Neural progenitor cell (in vitro differentiated cells): ENCODE measurements around the gene F7. TPM values are rescaled to one million over a fixed set of nuclear protein-coding genes. Genes with fewer than 3 reads are reported as not detected.
A peak's percentile ranks its signal among the peaks of the same experiment; 100 is the strongest.

Experiments used
- DNase-seq: peaks from one replicate; pipeline ENCODE4 v3.0.0-alpha.2; 2016; ENCODE audit warnings: low spot score
- H2AFZ ChIP-seq: fragments of 200-600 bp; sonication (generic); replicated peaks from 2 replicates; pipeline ENCODE4 v1.6.1; 2016; ENCODE audit warnings: antibody characterized with exemption
- H3F3A ChIP-seq: fragments of 200-600 bp; sonication (generic); 2 replicates; pipeline ENCODE4 v1.6.1; 2016; ENCODE audit warnings: antibody characterized with exemption, low read depth
- H3K27ac ChIP-seq: fragments of 200-600 bp; sonication (generic); 2 replicates; pipeline ENCODE4 v1.5.1; 2016; ENCODE audit warnings: mild to moderate bottlenecking
- H3K27me3 ChIP-seq: fragments of 200-600 bp; sonication (generic); 2 replicates; pipeline ENCODE4 v1.6.1; 2016; ENCODE audit warnings: mild to moderate bottlenecking, moderate library complexity
- H3K36me3 ChIP-seq: fragments of 200-600 bp; sonication (generic); 2 replicates; pipeline ENCODE4 v1.5.1; 2016
- H3K4me1 ChIP-seq: fragments of 200-600 bp; sonication (generic); 2 replicates; pipeline ENCODE4 v1.6.1; 2016; ENCODE audit warnings: mixed run types
- H3K4me2 ChIP-seq: fragments of 200-600 bp; sonication (generic); 2 replicates; pipeline ENCODE4 v1.6.1; 2016
- H3K4me3 ChIP-seq: fragments of 200-600 bp; sonication (generic); 2 replicates; pipeline ENCODE4 v1.5.1; 2016
- H3K79me2 ChIP-seq: fragments of 200-600 bp; sonication (generic); 2 replicates; pipeline ENCODE4 v1.6.1; 2016; ENCODE audit warnings: low read depth
- H3K9ac ChIP-seq: fragments of 200-600 bp; sonication (generic); 2 replicates; pipeline ENCODE4 v1.6.1; 2016
- H3K9me3 ChIP-seq: fragments of 200-600 bp; sonication (generic); 2 replicates; pipeline ENCODE4 v1.5.1; 2016; ENCODE audit warnings: low read depth
- H4K20me1 ChIP-seq: fragments of 200-600 bp; sonication (generic); 2 replicates; pipeline ENCODE4 v1.6.1; 2016; ENCODE audit warnings: low read depth
- H3K27ac Mint-ChIP-seq: 3 replicates; pipeline ENCODE4 v1.8.0; 2021; ENCODE audit warnings: mixed read lengths
- H3K27me3 Mint-ChIP-seq: 2 replicates; pipeline ENCODE4 v1.8.0; 2022; ENCODE audit warnings: low read depth, mild to moderate bottlenecking, inconsistent platforms, moderate library complexity, mixed read lengths; ENCODE audit not compliant: insufficient read depth
- H3K36me3 Mint-ChIP-seq: 3 replicates; pipeline ENCODE4 v1.8.0; 2021; ENCODE audit warnings: mixed read lengths
- H3K4me1 Mint-ChIP-seq: 3 replicates; pipeline ENCODE4 v1.8.0; 2021; ENCODE audit warnings: mixed read lengths
- H3K4me3 Mint-ChIP-seq: 3 replicates; pipeline ENCODE4 v1.8.0; 2021; ENCODE audit warnings: mild to moderate bottlenecking, moderate library complexity, mixed read lengths
- H3K9me3 Mint-ChIP-seq: 3 replicates; pipeline ENCODE4 v1.8.0; 2020; ENCODE audit warnings: mixed read lengths
- EZH2 ChIP-seq: fragments of 200-600 bp; sonication (generic); IDR thresholded peaks from 2 replicates; pipeline ENCODE4 v1.6.1; 2017; ENCODE audit warnings: antibody characterized with exemption, mild to moderate bottlenecking, moderate library complexity
- EZH2phosphoT487 ChIP-seq: fragments of 200-600 bp; sonication (generic); IDR thresholded peaks from 2 replicates; pipeline ENCODE4 v1.6.1; 2017; ENCODE audit warnings: antibody characterized with exemption
- total RNA-seq: library from RNA; depleted of rRNA; stranded (reverse); fragments of >200 nt; gene quantifications from 2 replicates; pipeline ENCODE4 v1.2.3, GENCODE V29; 2015; ENCODE audit warnings: low replicate concordance
- TF ChIP-seq, protein P1 (sequence below): fragments of 200-600 bp; sonication (generic); IDR thresholded peaks from 2 replicates; pipeline ENCODE4 v1.5.1; 2017; ENCODE audit warnings: antibody characterized with exemption, mild to moderate bottlenecking

F7 gene
- total RNA-seq, 1 donor from 2014 or later = not detected

DNA sequence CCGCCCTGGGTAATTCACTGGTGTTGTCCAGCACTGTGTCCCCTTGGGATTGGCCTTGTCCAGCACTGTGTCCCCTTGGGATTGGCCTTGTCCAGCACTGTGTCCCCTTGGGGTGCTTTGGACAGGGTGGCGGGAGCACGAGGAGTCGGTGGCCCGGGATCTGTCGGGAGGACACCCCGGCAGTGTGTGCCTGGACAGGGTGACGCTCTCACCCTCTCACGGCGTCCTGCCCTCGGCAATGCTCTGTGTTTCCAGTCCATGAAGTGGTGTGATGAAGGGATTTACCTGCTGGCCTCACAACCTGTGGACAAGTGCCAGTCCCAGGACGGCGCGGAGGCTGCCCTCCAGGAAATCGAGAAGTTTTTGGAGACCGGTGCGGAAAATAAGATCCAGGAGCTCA is 29.9 kb upstream of the F7 start:
- no peaks in the 10 kb centered on the region for H3K9me3 ChIP-seq

DNA sequence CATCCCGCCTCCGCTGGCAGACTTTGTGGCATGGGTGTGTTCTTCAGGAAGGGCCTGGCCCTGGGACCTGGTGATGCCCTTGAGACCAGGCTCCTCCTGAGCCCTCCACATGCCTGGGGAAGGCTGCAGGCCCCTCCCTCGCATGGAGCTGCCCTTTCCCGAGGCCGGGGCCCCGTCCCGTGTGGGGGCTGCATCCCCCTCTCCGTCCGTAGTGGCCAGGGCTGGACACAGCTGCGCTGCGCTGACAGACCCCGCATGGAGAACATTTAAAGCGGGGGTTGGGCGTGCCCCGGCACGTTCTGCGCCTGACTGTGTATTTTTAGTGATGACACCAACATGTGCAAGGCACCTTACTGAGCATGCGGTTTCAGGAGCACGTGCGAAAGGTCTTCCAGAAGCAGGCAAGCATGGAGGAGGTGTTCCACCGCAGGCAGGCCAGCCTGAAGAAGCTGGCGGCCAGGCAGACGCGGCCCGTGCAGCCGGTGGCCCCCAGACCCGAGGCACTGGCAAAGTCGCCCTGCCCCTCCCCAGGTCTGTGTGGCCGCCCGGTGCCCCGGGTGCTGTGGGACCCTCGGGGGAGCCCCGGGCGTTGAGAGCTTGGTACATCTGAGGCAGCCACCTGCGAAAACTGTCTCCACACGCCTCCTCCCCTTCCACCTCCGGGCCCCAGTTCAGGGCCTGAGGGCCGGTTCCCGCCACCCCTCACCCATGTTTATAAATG is 28.8 kb upstream of the F7 start:
- TF ChIP-seq, protein P1, sequence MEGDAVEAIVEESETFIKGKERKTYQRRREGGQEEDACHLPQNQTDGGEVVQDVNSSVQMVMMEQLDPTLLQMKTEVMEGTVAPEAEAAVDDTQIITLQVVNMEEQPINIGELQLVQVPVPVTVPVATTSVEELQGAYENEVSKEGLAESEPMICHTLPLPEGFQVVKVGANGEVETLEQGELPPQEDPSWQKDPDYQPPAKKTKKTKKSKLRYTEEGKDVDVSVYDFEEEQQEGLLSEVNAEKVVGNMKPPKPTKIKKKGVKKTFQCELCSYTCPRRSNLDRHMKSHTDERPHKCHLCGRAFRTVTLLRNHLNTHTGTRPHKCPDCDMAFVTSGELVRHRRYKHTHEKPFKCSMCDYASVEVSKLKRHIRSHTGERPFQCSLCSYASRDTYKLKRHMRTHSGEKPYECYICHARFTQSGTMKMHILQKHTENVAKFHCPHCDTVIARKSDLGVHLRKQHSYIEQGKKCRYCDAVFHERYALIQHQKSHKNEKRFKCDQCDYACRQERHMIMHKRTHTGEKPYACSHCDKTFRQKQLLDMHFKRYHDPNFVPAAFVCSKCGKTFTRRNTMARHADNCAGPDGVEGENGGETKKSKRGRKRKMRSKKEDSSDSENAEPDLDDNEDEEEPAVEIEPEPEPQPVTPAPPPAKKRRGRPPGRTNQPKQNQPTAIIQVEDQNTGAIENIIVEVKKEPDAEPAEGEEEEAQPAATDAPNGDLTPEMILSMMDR = no peak
- no peak for TF ChIP-seq EZH2
- TF ChIP-seq EZH2phosphoT487 = no peak
- Histone ChIP-seq H3K4me2 (no peak overlapping the region), H3K4me3 (no peak overlapping the region), H3K27me3 (no peaks in the 10 kb centered on the region), H3K9me3 (no peaks in the 10 kb centered on the region), H3K4me1 (no peaks in the 10 kb centered on the region), H2AFZ (no peak overlapping the region), H3K36me3 (no peaks in the 10 kb centered on the region), H4K20me1 (no peaks in the 10 kb centered on the region), H3K27ac (no peak overlapping the region), H3F3A (no peaks in the 10 kb centered on the region), H3K9ac (no peak overlapping the region), H3K79me2 (no peaks in the 10 kb centered on the region)
- Mint-ChIP-seq H3K4me3 (no peak overlapping the region), H3K27me3 (peaks cover 2% of the 10 kb centered on the region), H3K27ac (no peak overlapping the region), H3K9me3 (no peaks in the 10 kb centered on the region), H3K4me1 (no peaks in the 10 kb centered on the region), H3K36me3 (peaks cover 29% of the 10 kb centered on the region)
- DNase-seq = no peak

More for the DNA sequence above, 29.9 kb upstream of the F7 start:
- Mint-ChIP-seq H3K36me3 (peaks cover 34% of the 10 kb centered on the region), H3K27ac (peak overlapping the region; percentile 66), H3K27me3 (peaks cover 2% of the 10 kb centered on the region), H3K9me3 (no peaks in the 10 kb centered on the region), H3K4me3 (no peak overlapping the region), H3K4me1 (peaks cover 5% of the 10 kb centered on the region)
- no peaks in the 10 kb centered on the region for H3K4me1 ChIP-seq
- no peaks in the 10 kb centered on the region for H4K20me1 ChIP-seq
- H3K27me3 ChIP-seq = no peaks in the 10 kb centered on the region
- no peaks in the 10 kb centered on the region for H3F3A ChIP-seq
- H3K79me2 ChIP-seq = no peaks in the 10 kb centered on the region
- DNase-seq = no peak
- no peak overlapping the region for H3K9ac ChIP-seq
- no peak overlapping the region for H3K4me2 ChIP-seq
- no peaks in the 10 kb centered on the region for H3K36me3 ChIP-seq
- H3K4me3 ChIP-seq = no peak overlapping the region
- no peak for TF ChIP-seq EZH2
- H2AFZ ChIP-seq = no peak overlapping the region
- no peak overlapping the region for H3K27ac ChIP-seq

DNA sequence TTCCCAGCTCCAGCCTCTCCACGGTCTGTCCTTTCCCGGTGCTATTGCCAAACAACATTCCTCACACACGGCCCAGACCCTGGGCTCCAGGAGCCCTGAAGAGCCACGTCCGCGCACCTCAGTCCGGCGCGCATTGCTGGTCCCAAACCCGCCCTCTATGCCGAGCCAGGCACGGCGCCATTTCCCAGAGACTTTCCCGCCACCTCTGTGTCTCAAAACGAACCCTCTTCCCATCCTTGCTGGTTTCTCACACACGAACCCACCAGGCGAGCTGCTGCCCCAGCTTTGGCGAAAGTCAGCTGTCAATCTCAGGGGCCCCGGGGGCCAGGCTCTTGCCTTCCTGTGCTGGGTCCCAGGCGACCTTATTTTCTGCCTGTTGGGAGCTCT is 28.0 kb upstream of the F7 start:
- Histone ChIP-seq H3K27ac (no peak overlapping the region), H3K79me2 (no peaks in the 10 kb centered on the region), H3K4me1 (no peaks in the 10 kb centered on the region), H3K4me3 (no peak overlapping the region), H3K9me3 (no peaks in the 10 kb centered on the region), H3F3A (no peaks in the 10 kb centered on the region), H2AFZ (no peak overlapping the region), H3K27me3 (no peaks in the 10 kb centered on the region), H4K20me1 (no peaks in the 10 kb centered on the region), H3K9ac (no peak overlapping the region), H3K36me3 (no peaks in the 10 kb centered on the region), H3K4me2 (no peak overlapping the region)
- no peaks in the 10 kb centered on the region for H3K9me3 Mint-ChIP-seq
- no peak for DNase-seq
- H3K27ac Mint-ChIP-seq = no peak overlapping the region
- H3K36me3 Mint-ChIP-seq = peaks cover 24% of the 10 kb centered on the region
- TF ChIP-seq, protein P1 = no peak
- TF ChIP-seq EZH2phosphoT487 = no peak
- TF ChIP-seq EZH2 = no peak
- no peaks in the 10 kb centered on the region for H3K4me1 Mint-ChIP-seq
- H3K27me3 Mint-ChIP-seq = peaks cover 2% of the 10 kb centered on the region
- peak overlapping the region; percentile 48 for H3K4me3 Mint-ChIP-seq
